HK-2 (cell line): ENCODE data around the gene USP25.
"Not testable (repeated sequence)": the region's sequence is repeated elsewhere in the genome, so short reads cannot be mapped to it uniquely, and the experiment has no call there.

Experiments used
- DNase-seq: peaks from one replicate; pipeline ENCODE4 v3.0.0-alpha.2; 2018; ENCODE audit not compliant: unreplicated experiment

USP25 gene

DNA sequence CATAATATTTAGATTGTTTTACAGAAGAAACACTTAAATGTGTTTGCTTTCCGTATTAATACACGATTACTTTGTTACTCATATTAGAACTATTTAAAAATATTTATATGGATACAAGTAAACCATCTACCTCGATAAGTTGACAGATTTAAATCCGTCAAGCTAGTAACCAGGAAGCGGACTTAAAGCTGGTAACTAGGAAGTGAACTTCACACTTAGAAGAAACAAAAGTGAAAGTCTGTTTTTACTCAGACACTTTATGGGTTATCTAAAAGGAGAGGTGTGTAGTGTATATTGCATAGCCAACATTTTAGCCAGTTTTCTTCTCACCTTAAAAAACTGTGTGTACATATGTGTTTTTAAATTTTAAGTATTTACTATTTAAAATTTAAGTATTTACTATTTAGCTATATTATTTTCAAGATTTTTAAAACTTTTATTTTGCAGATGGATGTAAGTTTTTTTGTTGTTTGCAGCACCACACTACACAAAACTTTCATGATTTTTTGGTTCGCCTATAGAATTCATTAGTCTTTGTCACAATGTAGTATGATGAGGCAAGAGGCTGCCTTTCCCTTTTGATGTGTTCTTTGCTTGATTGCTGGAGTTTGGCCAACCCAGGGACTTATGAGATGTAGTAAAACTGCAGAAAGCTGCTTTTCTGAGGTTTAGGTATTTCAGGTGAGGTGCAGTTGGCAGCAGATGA, 2.7 kb downstream of the USP25 start:
- DNase-seq: no peak

DNA sequence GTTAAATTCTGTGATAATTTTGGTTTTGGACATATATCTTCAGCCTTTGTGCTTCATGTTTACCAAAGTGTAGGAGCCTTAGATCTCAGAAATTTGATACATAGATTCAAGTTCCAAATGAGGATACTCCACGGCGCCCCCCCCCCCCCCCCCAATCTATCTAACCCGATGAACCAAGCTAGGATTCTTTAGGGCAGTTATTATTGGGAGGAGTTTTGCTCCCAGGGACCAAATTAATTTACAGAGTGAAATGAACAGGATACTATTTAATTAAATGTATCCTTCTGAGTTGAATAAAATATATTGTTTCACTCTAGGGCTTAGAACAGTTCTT, 3.2 kb downstream of the USP25 start:
- DNase-seq: no peak

DNA sequence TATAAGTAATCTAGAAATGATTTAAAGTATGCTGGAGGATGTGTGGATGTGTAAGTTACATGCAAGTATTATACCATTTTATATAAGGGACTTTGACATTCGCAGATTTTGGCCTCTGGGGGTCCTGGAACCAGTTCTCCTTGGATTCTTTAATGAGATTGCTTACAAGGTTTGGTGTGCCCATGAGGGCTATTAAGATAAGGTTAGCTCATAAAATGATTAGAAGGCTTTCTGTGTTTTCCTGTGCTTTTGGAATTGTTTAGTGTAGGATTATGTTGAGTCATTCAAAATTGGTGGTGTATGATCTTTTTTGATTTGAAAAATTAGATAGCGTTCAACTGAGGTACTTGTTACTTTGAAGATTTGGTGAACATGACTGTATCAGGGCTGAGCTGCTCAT, 5.6 kb downstream of the USP25 start:
- no peak for DNase-seq

GRCh38 chr21:15735931-15736330, 6.1 kb downstream of the USP25 start:
- not testable (repeated sequence) for DNase-seq

- not testable (repeated sequence) for DNase-seq
Observed at GRCh38 chr21:15738779-15739178, 9.0 kb downstream of the USP25 start.

GRCh38 chr21:15740383-15740782, 10.6 kb downstream of the USP25 start:
- no peak for DNase-seq

GRCh38 chr21:15741510-15741909, 11.7 kb downstream of the USP25 start:
- DNase-seq: no peak

GRCh38 chr21:15742052-15742670, 12.4 kb downstream of the USP25 start:
- no peak for DNase-seq

GRCh38 chr21:15742694-15743093, 12.9 kb downstream of the USP25 start:
- no peak for DNase-seq

GRCh38 chr21:15743593-15743992, 13.8 kb downstream of the USP25 start:
- DNase-seq: no peak

- DNase-seq: no peak
Observed at GRCh38 chr21:15744926-15745325, 15.1 kb downstream of the USP25 start.

DNA sequence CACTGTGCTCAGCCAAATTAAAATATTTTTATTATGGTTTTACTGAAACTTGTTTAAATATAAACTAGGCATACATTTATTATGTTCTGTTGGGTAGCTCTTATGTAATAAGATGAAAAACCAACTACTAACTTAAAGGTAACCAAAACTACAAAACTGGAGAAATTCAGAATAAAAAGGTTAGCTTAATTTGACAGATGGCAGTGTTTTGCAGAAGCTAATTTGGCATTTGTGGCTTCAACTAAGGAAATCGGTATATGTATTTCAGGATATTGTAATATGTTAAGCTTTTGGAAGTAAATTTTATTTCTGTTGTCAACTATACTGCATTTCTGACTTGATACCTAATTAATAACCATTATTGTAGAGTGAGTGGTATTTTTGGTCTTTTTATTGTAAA, 18.8 kb downstream of the USP25 start:
- no peak for DNase-seq

DNA sequence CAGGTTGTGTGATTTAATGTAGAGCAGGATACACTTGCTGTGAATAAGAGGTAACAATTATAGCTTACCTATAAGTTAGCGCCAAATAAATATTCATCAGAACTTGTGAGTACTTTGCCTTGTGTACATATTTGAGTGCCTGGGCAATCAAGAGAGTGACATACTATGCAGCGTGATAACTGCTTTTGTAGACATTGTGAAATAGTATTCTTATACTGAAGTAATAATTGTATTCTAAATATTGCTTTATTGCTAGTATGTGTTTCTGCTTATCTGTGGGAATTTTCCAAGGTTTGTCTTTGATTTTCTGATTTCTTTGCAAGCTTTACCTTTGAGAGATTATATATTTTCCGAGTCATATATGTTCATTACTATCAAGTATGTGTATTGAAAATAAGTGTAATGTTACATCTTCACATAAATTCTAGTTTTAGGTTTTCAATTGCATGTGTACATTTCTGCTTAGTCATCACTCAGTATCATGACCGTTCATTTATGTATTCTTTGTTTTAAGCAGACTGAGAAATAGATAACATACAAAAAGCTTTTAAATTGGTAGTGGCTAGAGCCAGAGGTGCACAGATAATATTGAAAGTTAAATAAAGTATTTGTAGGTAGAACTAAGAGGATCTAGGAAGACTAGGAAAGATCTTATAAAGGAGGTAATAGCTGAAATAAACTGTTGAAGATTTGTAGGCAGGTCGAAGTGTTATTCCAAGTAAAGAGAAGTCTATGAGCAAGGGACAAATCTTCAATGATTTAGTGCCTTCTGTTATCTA, 19.5 kb downstream of the USP25 start:
- no peak for DNase-seq

- no peak for DNase-seq
Observed at GRCh38 chr21:15749861-15750159, 20.0 kb downstream of the USP25 start.

DNA sequence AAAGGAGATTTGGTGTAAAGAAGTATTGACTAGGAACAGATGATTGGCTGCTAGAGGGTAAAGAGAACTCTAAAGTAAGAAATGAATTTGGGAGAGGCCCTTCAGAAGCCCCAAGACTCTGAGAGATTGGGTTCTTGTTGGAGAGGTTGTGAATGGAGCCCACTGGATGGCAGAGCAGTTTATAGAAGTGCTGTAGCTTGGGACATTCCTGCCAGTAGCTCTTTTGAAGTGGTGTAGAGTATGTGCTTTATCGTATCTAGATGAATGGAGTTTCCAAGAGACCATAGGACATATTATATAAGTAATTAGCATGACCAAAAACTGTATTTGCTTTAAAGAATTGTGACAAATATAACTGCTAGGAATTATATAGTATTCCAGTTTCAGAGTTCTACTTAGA, 21.3 kb downstream of the USP25 start:
- DNase-seq: no peak

DNA sequence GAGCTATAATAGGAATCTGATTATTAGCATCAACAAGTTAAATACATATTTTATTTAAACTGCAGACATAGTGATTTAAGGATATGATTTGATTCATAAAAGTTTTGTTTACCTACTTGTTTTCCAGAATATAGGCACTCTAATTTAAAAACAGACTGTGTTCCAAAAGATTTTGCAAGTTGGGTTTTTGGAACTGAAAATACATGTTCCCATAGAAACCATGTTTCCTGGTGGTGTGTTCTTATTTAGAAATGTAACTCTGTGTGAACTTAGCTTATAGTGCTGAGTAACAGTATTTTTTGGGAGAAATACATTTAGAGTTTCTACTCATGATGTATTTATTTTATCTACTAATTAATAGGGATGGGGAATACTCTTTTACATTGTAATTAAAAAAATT, 21.8 kb downstream of the USP25 start:
- no peak for DNase-seq

DNA sequence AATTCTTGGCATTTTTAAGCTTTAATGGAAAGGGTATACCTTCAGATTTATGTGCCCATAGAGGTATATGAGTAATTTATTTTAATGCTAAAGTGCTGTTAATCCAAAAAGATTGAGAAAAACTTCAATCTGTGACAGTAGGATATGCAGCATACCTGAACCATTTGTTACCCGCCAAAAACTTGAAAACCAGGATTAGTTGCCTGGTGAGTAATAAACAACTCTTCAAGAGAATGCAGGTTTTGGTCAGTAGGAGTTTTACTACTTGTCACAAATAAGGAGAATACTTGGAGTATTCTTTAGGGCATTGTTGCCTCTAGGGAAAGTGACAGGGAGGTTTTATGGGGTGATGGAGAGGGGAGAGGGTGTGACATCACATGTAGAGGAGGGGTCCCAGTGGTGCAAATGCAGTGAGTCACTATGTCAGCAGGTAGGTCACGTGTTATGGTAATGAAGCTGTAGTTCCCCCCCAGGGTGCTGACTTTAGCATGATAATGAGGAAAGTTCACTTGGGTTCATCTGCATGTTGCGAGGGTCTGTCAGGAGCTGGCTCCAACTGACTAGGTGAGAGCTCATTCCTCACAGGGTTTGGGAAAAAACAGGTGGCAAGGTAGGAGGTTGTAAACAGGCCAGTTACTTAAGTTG, 23.1 kb downstream of the USP25 start:
- no peak for DNase-seq

DNA sequence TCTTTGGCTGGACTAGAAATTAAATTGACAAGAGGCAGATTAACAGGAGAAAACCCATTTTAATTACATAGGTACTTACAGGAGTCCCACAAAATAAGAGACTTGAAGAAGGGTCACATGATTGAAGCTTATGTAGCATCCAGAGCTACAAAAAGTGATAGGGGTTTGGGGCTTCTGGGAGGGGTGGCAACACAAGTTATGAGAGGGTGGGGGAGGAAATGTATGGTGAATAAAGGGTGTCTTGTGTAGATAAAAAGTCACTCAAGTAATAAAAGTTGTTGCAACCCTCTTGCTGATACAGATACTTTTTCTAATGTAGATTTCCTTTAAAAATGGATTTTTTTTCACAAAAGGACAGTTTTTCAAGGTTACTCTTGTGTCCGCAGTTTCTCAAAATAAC, 24.0 kb downstream of the USP25 start:
- DNase-seq: no peak

DNA sequence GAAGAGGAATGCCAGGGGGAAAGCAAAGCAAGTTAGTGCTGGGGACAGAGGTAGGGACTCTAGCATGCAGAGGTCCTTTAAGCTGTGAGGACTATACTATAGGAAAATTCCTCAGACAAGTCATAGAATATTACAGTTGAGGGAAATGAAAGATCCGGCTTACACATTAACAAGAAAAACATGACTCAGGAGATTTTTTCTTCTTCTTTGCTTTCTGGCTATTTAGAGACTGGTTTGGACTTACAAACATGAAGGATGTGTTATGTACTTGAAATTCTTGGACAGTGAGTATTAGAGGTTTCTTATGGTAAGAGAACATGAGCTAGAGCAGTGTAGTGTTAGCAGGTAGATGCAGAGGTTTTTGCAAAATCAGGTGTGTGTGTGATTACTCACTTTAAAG, 24.9 kb downstream of the USP25 start:
- DNase-seq: no peak

DNA sequence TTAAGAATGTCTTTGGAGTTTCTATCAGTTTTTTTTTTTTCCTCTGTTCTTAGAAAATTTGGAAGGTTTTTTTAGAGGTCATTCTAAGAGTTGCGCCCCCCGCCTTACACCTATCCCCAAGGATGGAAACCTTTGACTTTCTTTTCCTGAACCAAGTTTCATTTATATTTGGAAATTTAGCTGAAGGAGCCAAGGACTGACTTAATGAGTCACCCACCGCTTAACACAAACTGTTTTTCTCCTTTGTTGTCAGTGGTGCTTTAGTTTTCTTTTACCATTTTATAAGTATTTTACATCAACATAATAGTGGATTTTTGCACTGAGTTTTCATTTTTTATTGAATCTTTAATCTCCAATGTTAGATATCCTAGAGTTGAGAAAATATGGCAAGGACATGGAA, 25.3 kb downstream of the USP25 start:
- no peak for DNase-seq

- DNase-seq: no peak
Observed at GRCh38 chr21:15759469-15759868, 29.7 kb downstream of the USP25 start.

- DNase-seq: no peak
Observed at GRCh38 chr21:15761507-15762100, 31.8 kb downstream of the USP25 start.

DNA sequence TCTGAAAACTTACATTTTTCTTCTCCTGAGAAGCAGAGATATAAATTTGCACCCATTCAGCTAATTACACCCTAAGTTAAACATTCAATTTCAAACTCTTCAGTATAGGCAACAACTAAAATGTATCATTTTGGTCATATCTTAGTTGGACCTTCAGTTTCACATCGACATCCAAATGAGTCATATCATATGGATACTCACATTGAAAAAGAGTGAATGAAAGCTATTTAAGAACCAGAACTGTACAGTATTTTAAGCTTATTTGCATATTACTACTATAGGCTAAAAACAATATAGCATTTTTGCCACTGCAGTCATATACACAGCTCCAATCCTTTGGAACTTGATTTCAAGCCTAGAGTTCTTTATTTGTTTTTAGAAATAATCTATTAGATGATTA, 33.6 kb downstream of the USP25 start:
- no peak for DNase-seq
